CD4-positive, alpha-beta memory T cell (primary cell): ENCODE results near the gene HSD17B4. TPM values are rescaled to one million over a fixed set of nuclear protein-coding genes. Genes with fewer than 3 reads are reported as not detected.
"Not testable (repeated sequence)": the region's sequence is repeated elsewhere in the genome, so short reads cannot be mapped to it uniquely, and the experiment has no call there.

Experiments used
- CTCF ChIA-PET: fragments of 350-600 bp; sonication (Branson Sonifier 250); formaldehyde crosslinking; loops from one replicate; lab custom pipeline; 2021; ENCODE audit warnings: inconsistent platforms; ENCODE audit not compliant: partially characterized antibody; lab: Charles Lee
- POLR2A ChIA-PET: fragments of 350-600 bp; sonication (Branson Sonifier 250); formaldehyde crosslinking; loops from one replicate; lab custom pipeline; 2021; ENCODE audit not compliant: partially characterized antibody; lab: Charles Lee
- DNase-seq, 5 donors: peaks; one replicate each; pipeline versions ENCODE4 v3.0.0 to v3.0.0-alpha.2; 2020 to 2022; ENCODE audit warnings: mixed read lengths in 1 of 5
- H3K27ac ChIP-seq: one replicate; pipeline ENCODE4 v1.7.0; 2013; ENCODE audit warnings: low read depth, low read length
- H3K27me3 ChIP-seq: 2 replicates; pipeline ENCODE4 v1.7.0; 2013; ENCODE audit warnings: mild to moderate bottlenecking, low read length, moderate library complexity; ENCODE audit not compliant: insufficient read depth
- H3K36me3 ChIP-seq: 2 replicates; pipeline ENCODE4 v1.7.0; 2013; ENCODE audit warnings: mild to moderate bottlenecking, low read length, moderate library complexity; ENCODE audit not compliant: insufficient read depth
- H3K4me1 ChIP-seq: 2 replicates; pipeline ENCODE4 v1.7.0; 2013; ENCODE audit warnings: mild to moderate bottlenecking, low read length, moderate library complexity; ENCODE audit not compliant: insufficient read depth
- H3K4me3 ChIP-seq, 2 donors: one replicate each; pipeline ENCODE4 v1.7.0; 2013; ENCODE audit warnings: low read length in 2 of 2, mild to moderate bottlenecking in 1 of 2
- H3K9me3 ChIP-seq, 2 donors: one replicate each; pipeline ENCODE4 v1.7.0; 2013; ENCODE audit warnings: low read length in 2 of 2, control low read depth in 1 of 2; ENCODE audit not compliant: control insufficient read depth in 1 of 2
- H3K27ac Mint-ChIP-seq, 7 donors: one replicate each; pipeline ENCODE4 v1.8.0; 2020 to 2021; ENCODE audit warnings: mixed read lengths in 7 of 7, mild to moderate bottlenecking in 6 of 7, inconsistent platforms in 3 of 7, moderate library complexity in 3 of 7
- H3K27me3 Mint-ChIP-seq, 2 donors: one replicate each; pipeline ENCODE4 v1.8.0; 2020 to 2021; ENCODE audit warnings: mixed read lengths in 2 of 2
- H3K36me3 Mint-ChIP-seq, 2 donors: one replicate each; pipeline ENCODE4 v1.8.0; 2020 to 2021; ENCODE audit warnings: mixed read lengths in 2 of 2, inconsistent platforms in 1 of 2, mild to moderate bottlenecking in 1 of 2
- H3K4me1 Mint-ChIP-seq, 4 donors: one replicate each; pipeline ENCODE4 v1.8.0; 2020 to 2021; ENCODE audit warnings: mixed read lengths in 4 of 4, mild to moderate bottlenecking in 1 of 4
- H3K4me3 Mint-ChIP-seq, 8 donors: one replicate each; pipeline ENCODE4 v1.8.0; 2020 to 2021; ENCODE audit warnings: mixed read lengths in 8 of 8, mild to moderate bottlenecking in 7 of 8, moderate library complexity in 6 of 8, inconsistent platforms in 3 of 8
- H3K9me3 Mint-ChIP-seq, 8 donors: one replicate each; pipeline ENCODE4 v1.8.0; 2020 to 2021; ENCODE audit warnings: mixed read lengths in 8 of 8, mild to moderate bottlenecking in 5 of 8, inconsistent platforms in 3 of 8, moderate library complexity in 1 of 8
- intact Hi-C: fragments of 100-400 bp; cut with micrococcal nuclease; formaldehyde crosslinking; loops from one replicate; pipeline ENCODE4 v1.15.1; 2023
- polyA plus RNA-seq, 2 donors: library from polyadenylated mRNA; unstranded; fragments of 300-500 nt; fragmentation: Illumina TruSeq; gene quantifications; one replicate each; pipeline ENCODE4 v1.2.3, GENCODE V29; 2021
- total RNA-seq, 2 experiments: library from RNA; stranded (reverse); gene quantifications; one replicate each; pipeline ENCODE4 v1.2.3, GENCODE V29; 2021

Gene HSD17B4
- total and polyA plus RNA-seq, 4 experiments from 2014 or later = 52.8 to 79.1 (median 66.8) TPM

- POLR2A ChIA-PET = no interaction called here
These were observed 20.9 kb downstream of the HSD17B4 start for GRCh38 chr5:119473241-119473640.

GRCh38 chr5:119476341-119476740 lies 24.0 kb downstream of the HSD17B4 start:
- no peaks in the 10 kb centered on the region for H3K9me3 Mint-ChIP-seq
- Histone ChIP-seq H3K27ac (no peak overlapping the region), H3K36me3 (peaks cover 9% of the 10 kb centered on the region), H3K27me3 (no peaks in the 10 kb centered on the region), H3K4me1 (no peaks in the 10 kb centered on the region), H3K4me3 (no peak overlapping the region), H3K9me3 (no peaks in the 10 kb centered on the region)
- intact Hi-C loops = no loop called here
- CTCF ChIA-PET = no interaction called here
- DNase-seq = no peak
- POLR2A ChIA-PET = no interaction called here
- H3K36me3 Mint-ChIP-seq = peaks cover 55 to 59% of the 10 kb centered on the region in 2 donors
- no peak overlapping the region for H3K27ac Mint-ChIP-seq
- H3K4me1 Mint-ChIP-seq = peaks cover 0 to 6% (median under 1%) of the 10 kb centered on the region in 4 donors
- no peaks in the 10 kb centered on the region for H3K27me3 Mint-ChIP-seq
- H3K4me3 Mint-ChIP-seq = no peak overlapping the region

More at GRCh38 chr5:119473241-119473640, 20.9 kb downstream of the HSD17B4 start:
- DNase-seq = no peak
- Mint-ChIP-seq H3K27ac (no peak overlapping the region), H3K9me3 (peaks cover 0 to 21% (median 12%) of the 10 kb centered on the region in 8 donors), H3K4me1 (peaks cover 3 to 10% (median 9%) of the 10 kb centered on the region in 4 donors), H3K27me3 (no peaks in the 10 kb centered on the region), H3K36me3 (peaks cover 52 to 67% of the 10 kb centered on the region in 2 donors), H3K4me3 (no peak overlapping the region)
- H3K27ac ChIP-seq = no peak overlapping the region
- peaks cover 4% of the 10 kb centered on the region for H3K4me1 ChIP-seq
- no peaks in the 10 kb centered on the region for H3K9me3 ChIP-seq
- no peaks in the 10 kb centered on the region for H3K27me3 ChIP-seq
- H3K36me3 ChIP-seq = peaks cover 9% of the 10 kb centered on the region
- H3K4me3 ChIP-seq = no peak overlapping the region
- intact Hi-C loops = no loop called here
- CTCF ChIA-PET = interaction anchor here (0.7 to 1.1 kb wide), 2 partner anchors 16 to 417 kb away, joined by 3 read pairs; no protein-coding TSS in a partner anchor

GRCh38 chr5:119478781-119479180 lies 26.5 kb downstream of the HSD17B4 start:
- Mint-ChIP-seq H3K27ac (no peak overlapping the region), H3K27me3 (no peaks in the 10 kb centered on the region), H3K36me3 (peaks cover 65 to 70% of the 10 kb centered on the region in 2 donors), H3K9me3 (no peaks in the 10 kb centered on the region), H3K4me1 (peaks cover 0 to 2% (median 0%) of the 10 kb centered on the region in 4 donors), H3K4me3 (no peak overlapping the region)
- intact Hi-C loops = no loop called here
- CTCF ChIA-PET = no interaction called here
- DNase-seq = no peak
- Histone ChIP-seq H3K4me1 (no peaks in the 10 kb centered on the region), H3K27ac (no peak overlapping the region), H3K9me3 (no peaks in the 10 kb centered on the region), H3K4me3 (no peak overlapping the region), H3K27me3 (no peaks in the 10 kb centered on the region), H3K36me3 (peaks cover 16% of the 10 kb centered on the region)
- POLR2A ChIA-PET = no interaction called here

GRCh38 chr5:119480629-119481028 lies 28.3 kb downstream of the HSD17B4 start:
- H3K36me3 Mint-ChIP-seq = peaks cover 67 to 76% of the 10 kb centered on the region in 2 donors
- H3K4me1 Mint-ChIP-seq, intact Hi-C loops, H3K27ac Mint-ChIP-seq, H3K9me3 ChIP-seq, H3K27me3 Mint-ChIP-seq, H3K4me3 ChIP-seq, DNase-seq, H3K4me3 Mint-ChIP-seq, H3K4me1 ChIP-seq, H3K27ac ChIP-seq, H3K27me3 ChIP-seq, CTCF ChIA-PET, H3K9me3 Mint-ChIP-seq, POLR2A ChIA-PET: not testable (repeated sequence)
- peaks cover 16% of the 10 kb centered on the region for H3K36me3 ChIP-seq

GRCh38 chr5:119483155-119483554 lies 30.9 kb downstream of the HSD17B4 start:
- no peaks in the 10 kb centered on the region for H3K4me1 ChIP-seq
- H3K36me3 ChIP-seq = peaks cover 7% of the 10 kb centered on the region
- ChIA-PET POLR2A (no interaction called here), CTCF (interaction anchor here (0.7 to 1.5 kb wide), 2 partner anchors 14 to 495 kb away, joined by 3 to 4 read pairs; partner anchors contain the start of gene DTWD2)
- no peak overlapping the region for H3K4me3 ChIP-seq
- H3K27ac ChIP-seq = no peak overlapping the region
- intact Hi-C loops = no loop called here
- Mint-ChIP-seq H3K27me3 (no peaks in the 10 kb centered on the region), H3K27ac (no peak overlapping the region), H3K9me3 (no peaks in the 10 kb centered on the region), H3K4me1 (peaks cover 0 to 2% (median 0%) of the 10 kb centered on the region in 4 donors), H3K36me3 (peaks cover 58 to 69% of the 10 kb centered on the region in 2 donors), H3K4me3 (no peak overlapping the region)
- no peaks in the 10 kb centered on the region for H3K9me3 ChIP-seq
- no peak for DNase-seq
- H3K27me3 ChIP-seq = no peaks in the 10 kb centered on the region

GRCh38 chr5:119484884-119485283 lies 32.6 kb downstream of the HSD17B4 start:
- DNase-seq = no peak
- Mint-ChIP-seq H3K36me3 (peaks cover 52 to 68% of the 10 kb centered on the region in 2 donors), H3K4me1 (peaks cover 0 to 2% (median 0%) of the 10 kb centered on the region in 4 donors), H3K4me3 (no peak overlapping the region), H3K27me3 (no peaks in the 10 kb centered on the region), H3K27ac (no peak overlapping the region), H3K9me3 (no peaks in the 10 kb centered on the region)
- H3K4me3 ChIP-seq = no peak overlapping the region
- H3K27me3 ChIP-seq = no peaks in the 10 kb centered on the region
- no peaks in the 10 kb centered on the region for H3K9me3 ChIP-seq
- peaks cover 7% of the 10 kb centered on the region for H3K36me3 ChIP-seq
- no peaks in the 10 kb centered on the region for H3K4me1 ChIP-seq
- ChIA-PET CTCF (interaction anchor here (0.5 kb wide), 1 partner anchor 494 kb away, joined by 4 read pairs; no protein-coding TSS in a partner anchor), POLR2A (no interaction called here)
- H3K27ac ChIP-seq = no peak overlapping the region
- intact Hi-C loops = no loop called here

DNA sequence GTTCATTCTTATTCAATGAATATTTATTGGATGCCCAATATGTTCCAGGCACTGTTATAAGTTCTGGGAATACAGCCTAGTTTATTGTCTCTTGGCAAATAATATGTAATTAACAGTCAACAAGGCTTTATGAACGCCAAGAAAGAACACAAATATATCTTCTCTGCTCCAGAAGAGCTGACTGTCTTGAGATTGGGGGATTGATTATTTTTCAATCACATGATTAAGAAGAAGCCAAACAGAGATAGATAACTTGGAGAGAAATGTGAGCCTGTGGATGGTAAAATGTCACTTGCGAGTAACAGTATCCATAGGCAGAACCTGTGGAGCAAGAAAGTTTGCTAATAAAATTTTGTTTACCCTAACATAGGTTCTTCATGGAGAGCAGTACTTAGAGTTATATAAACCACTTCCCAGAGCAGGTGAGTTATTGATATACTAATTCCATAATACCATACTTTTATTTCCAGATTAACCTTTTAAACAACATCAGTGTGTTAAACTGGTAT lies 49.4 kb downstream of the HSD17B4 start:
- no peak overlapping the region for H3K27ac Mint-ChIP-seq
- no peaks in the 10 kb centered on the region for H3K36me3 ChIP-seq

More for the DNA sequence above, 49.4 kb downstream of the HSD17B4 start:
- intact Hi-C loops = no loop called here
- Mint-ChIP-seq H3K9me3 (peaks cover 4 to 22% (median 13%) of the 10 kb centered on the region in 8 donors), H3K4me1 (peaks cover 0 to 3% (median 0%) of the 10 kb centered on the region in 4 donors), H3K4me3 (no peak overlapping the region), H3K36me3 (peaks cover 60 to 67% of the 10 kb centered on the region in 2 donors), H3K27me3 (no peaks in the 10 kb centered on the region)
- Histone ChIP-seq H3K4me1 (no peaks in the 10 kb centered on the region), H3K27me3 (no peaks in the 10 kb centered on the region), H3K27ac (no peak overlapping the region), H3K4me3 (no peak overlapping the region), H3K9me3 (peaks cover 0 to 6% of the 10 kb centered on the region in 2 donors)
- ChIA-PET POLR2A (no interaction called here), CTCF (no interaction called here)
- no peak for DNase-seq
